IMR-90 (cell line): ENCODE results near the gene ZBTB38. TPM values are rescaled to one million over a fixed set of nuclear protein-coding genes. Genes with fewer than 3 reads are reported as not detected.

Experiments
- ATAC-seq: fragments of 200-7000 bp; cut with Tn5 transposase; 2 replicates; pipeline ENCODE4 v1.9.1; 2020; ENCODE audit warnings: low read depth, mild to moderate bottlenecking, moderate library complexity
- BruUV-seq: library from RNA; stranded (reverse); fragments of 400-500 nt; replicated peaks from 2 replicates; lab custom pipeline; 2021; lab: Mats Ljungman, UMichigan
- CTCF ChIA-PET: fragments of 300-600 bp; formaldehyde crosslinking; extraction: SDS; loops from one replicate; lab custom pipeline; 2021; ENCODE audit warnings: antibody characterized with exemption; lab: Yijun Ruan, JAX
- POLR2A ChIA-PET: fragments of 300-600 bp; sonication (Branson Sonifier 250); formaldehyde crosslinking; loops from one replicate; lab custom pipeline; 2022; ENCODE audit warnings: antibody characterized with exemption; ENCODE audit not compliant: unreplicated experiment; lab: Charles Lee
- DNase-seq: peaks from one replicate; pipeline ENCODE4 v3.0.0; 2013
- H2AFZ ChIP-seq: replicated peaks from 2 replicates; pipeline ENCODE3; 2013; ENCODE audit warnings: low read length, mild to moderate bottlenecking; ENCODE audit not compliant: poor library complexity
- H2AK5ac ChIP-seq: 2 replicates; pipeline ENCODE4 v1.6.1; 2013; ENCODE audit warnings: low read depth, low read length, inconsistent platforms
- H2AK9ac ChIP-seq: replicated peaks from 2 replicates; pipeline ENCODE3; 2013; ENCODE audit warnings: mild to moderate bottlenecking, low read depth, low read length, moderate library complexity; ENCODE audit not compliant: poor library complexity
- H2BK120ac ChIP-seq: 2 replicates; pipeline ENCODE4 v1.6.1; 2013; ENCODE audit warnings: low read depth, low read length, inconsistent platforms
- H2BK15ac ChIP-seq: 3 replicates; pipeline ENCODE4 v1.6.1; 2013; ENCODE audit warnings: low read depth, low read length, inconsistent platforms
- H2BK20ac ChIP-seq: 2 replicates; pipeline ENCODE4 v1.6.1; 2013; ENCODE audit warnings: low read depth, mild to moderate bottlenecking, inconsistent platforms, low read length, moderate library complexity
- H2BK5ac ChIP-seq: 2 replicates; pipeline ENCODE4 v1.6.1; 2013; ENCODE audit warnings: mild to moderate bottlenecking, low read depth, low read length, inconsistent platforms; ENCODE audit not compliant: poor library complexity, severe bottlenecking
- H3K14ac ChIP-seq: replicated peaks from 2 replicates; pipeline ENCODE4 v1.6.1; 2013; ENCODE audit warnings: low read depth, low read length, inconsistent platforms
- H3K18ac ChIP-seq: 2 replicates; pipeline ENCODE4 v1.6.1; 2013; ENCODE audit warnings: low read depth, low read length, control low read depth
- H3K23ac ChIP-seq: 2 replicates; pipeline ENCODE4 v1.6.1; 2013; ENCODE audit warnings: low read depth, low read length, inconsistent platforms
- H3K27ac ChIP-seq: 2 replicates; pipeline ENCODE4 v1.5.1; 2013; ENCODE audit warnings: mild to moderate bottlenecking, control low read depth, low read length; ENCODE audit not compliant: insufficient read depth
- H3K27me3 ChIP-seq: 2 replicates; pipeline ENCODE4 v1.6.1; 2013; ENCODE audit warnings: low read length; ENCODE audit not compliant: control insufficient read depth, insufficient read depth
- H3K36me3 ChIP-seq: 2 replicates; pipeline ENCODE4 v1.6.1; 2013; ENCODE audit warnings: low read length, mixed read lengths; ENCODE audit not compliant: control insufficient read depth, insufficient read depth
- H3K4ac ChIP-seq: 2 replicates; pipeline ENCODE4 v1.6.1; 2013; ENCODE audit warnings: low read depth, low read length, inconsistent platforms
- H3K4me1 ChIP-seq: 2 replicates; pipeline ENCODE4 v1.6.1; 2013; ENCODE audit warnings: low read length, mixed read lengths; ENCODE audit not compliant: control insufficient read depth, insufficient read depth
- H3K4me2 ChIP-seq: 2 replicates; pipeline ENCODE4 v1.6.1; 2013; ENCODE audit warnings: low read depth, mild to moderate bottlenecking, control low read depth, low read length, moderate library complexity
- H3K4me3 ChIP-seq: 2 replicates; pipeline ENCODE4 v1.5.1; 2013; ENCODE audit warnings: low read depth, mild to moderate bottlenecking, control low read depth, low read length, moderate library complexity; ENCODE audit not compliant: insufficient read depth
- H3K56ac ChIP-seq: 2 replicates; pipeline ENCODE4 v1.6.1; 2013; ENCODE audit warnings: low read length, inconsistent platforms; ENCODE audit not compliant: insufficient read depth; ENCODE audit errors: extremely low read depth
- H3K79me1 ChIP-seq, 2 experiments: 2 replicates each; pipeline ENCODE4 v1.6.1; 2013; ENCODE audit warnings: low read length in 2 of 2, inconsistent platforms in 1 of 2, low read depth in 1 of 2
- H3K9ac ChIP-seq: 2 replicates; pipeline ENCODE4 v1.6.1; 2013; ENCODE audit warnings: low read depth, low read length, control low read depth
- H3K9me1 ChIP-seq: 2 replicates; pipeline ENCODE4 v1.6.1; 2013; ENCODE audit warnings: low read length, inconsistent platforms; ENCODE audit not compliant: insufficient read depth
- H3K9me3 ChIP-seq: 2 replicates; pipeline ENCODE4 v1.6.1; 2013; ENCODE audit warnings: low read length; ENCODE audit not compliant: control insufficient read depth, insufficient read depth
- H4K20me1 ChIP-seq: 2 replicates; pipeline ENCODE4 v1.6.1; 2013; ENCODE audit warnings: low read length, inconsistent platforms; ENCODE audit not compliant: insufficient read depth
- H4K5ac ChIP-seq: 2 replicates; pipeline ENCODE4 v1.6.1; 2013; ENCODE audit warnings: mild to moderate bottlenecking, low read depth, low read length, control low read depth
- H4K8ac ChIP-seq, 2 experiments: 2 replicates each; pipeline ENCODE4 v1.6.1; 2013; ENCODE audit warnings: low read depth in 2 of 2, low read length in 2 of 2, control low read depth in 1 of 2, inconsistent platforms in 1 of 2
- H4K91ac ChIP-seq: 2 replicates; pipeline ENCODE4 v1.6.1; 2013; ENCODE audit warnings: low read depth, low read length, inconsistent platforms; ENCODE audit not compliant: insufficient read depth
- CEBPB ChIP-seq: IDR thresholded peaks from 2 replicates; pipeline ENCODE4 v1.6.1; 2012; ENCODE audit warnings: low read depth, low read length, improper control_type of control experiment
- MAFK ChIP-seq: IDR thresholded peaks from 2 replicates; pipeline ENCODE4 v1.6.1; 2012; ENCODE audit warnings: low read depth, low read length, improper control_type of control experiment
- POLR2A ChIP-seq: IDR thresholded peaks from 2 replicates; pipeline ENCODE4 v1.6.1; 2012; ENCODE audit warnings: mild to moderate bottlenecking, low read depth, low read length
- WGBS, 2 experiments: methylation state at CpG; one replicate each; pipeline versions ENCODE4 v1.1.5 to v1.1.7; 2013; ENCODE audit warnings: missing lambda C conversion rate in 2 of 2; ENCODE audit not compliant: insufficient read length in 1 of 2; ENCODE audit errors: extremely low coverage in 2 of 2; 5-methylcytosine and 5-hydroxymethylcytosine counted together
- dilution Hi-C: fragments of 300-500 bp; cut with HindIII; formaldehyde crosslinking; loops from one replicate; pipeline ENCODE4 v1.14.3; 2018; ENCODE audit warnings: low sequenced_read_pairs; ENCODE audit not compliant: unreplicated experiment
- in situ Hi-C: fragments of 300-500 bp; cut with MboI; formaldehyde crosslinking; loops from 3 replicates; pipeline ENCODE4 v1.14.3; 2019; ENCODE audit warnings: low sequenced_read_pairs, inconsistent platforms, mixed read lengths
- intact Hi-C: fragments of 100-400 bp; cut with micrococcal nuclease; formaldehyde crosslinking; loops from 2 replicates; pipeline ENCODE4 v1.10.0; 2022
- polyA plus RNA-seq, 3 experiments: library from polyadenylated mRNA; depleted of rRNA; stranded (reverse); fragments of >200 nt; gene quantifications; 2 replicates each; pipeline ENCODE4 v1.2.3, GENCODE V29; 2012; ENCODE audit warnings: low replicate concordance in 1 of 3
- total RNA-seq: library from RNA; depleted of rRNA; stranded (reverse); fragments of >200 nt; gene quantifications from 2 replicates; pipeline ENCODE4 v1.2.3, GENCODE V29; 2012

Gene ZBTB38
- total and polyA plus RNA-seq, 2 of the 4 experiments (the other 2 are of a cell fraction): 44.9 to 274 TPM

- intact Hi-C loops (no loop called here), dilution Hi-C loops (no loop called here), in situ Hi-C loops (no loop called here)
- Histone ChIP-seq H3K14ac (peak overlapping the region; percentile 99), H2AK5ac (peak overlapping the region; percentile 98; the same call in 1 of the 2 replicates), H3K9me3 (no peaks in the 10 kb centered on the region), H3K23ac (peak overlapping the region; percentile 99), H4K5ac (peak overlapping the region; percentile 100), H3K4me1 (peaks cover 47% of the 10 kb centered on the region), H3K4me2 (no peak overlapping the region; the same call in none of the 2 replicates), H3K9ac (peak overlapping the region; percentile 71), H2BK15ac (peak overlapping the region; percentile 99; the same call in 2 of the 3 replicates), H2BK5ac (peak overlapping the region; percentile 99), H3K27me3 (no peaks in the 10 kb centered on the region), H3K79me1 (peaks cover 49 to 68% of the 10 kb centered on the region in 2 experiments), H3K18ac (peak overlapping the region; percentile 100), H2BK120ac (peak overlapping the region; percentile 98), H3K4me3 (no peak overlapping the region), H3K56ac (peak overlapping the region; percentile 97), H4K20me1 (no peaks in the 10 kb centered on the region), H4K8ac (peak overlapping the region; percentile 99), H3K4ac (peak overlapping the region; percentile 99), H3K9me1 (peaks cover 19% of the 10 kb centered on the region), H4K91ac (peak overlapping the region; percentile 99), H2BK20ac (peak overlapping the region; percentile 99; the same call in 1 of the 2 replicates), H3K36me3 (peaks cover 35% of the 10 kb centered on the region), H3K27ac (peak overlapping the region; percentile 100), H2AFZ (no peak overlapping the region), H2AK9ac (no peak overlapping the region)
- ATAC-seq (peak; percentile 3; the same call in 1 of the 2 replicates), DNase-seq (peak; percentile 82)
- POLR2A ChIA-PET: interaction anchor here (0.7 to 0.9 kb wide), 2 partner anchors 8 to 44 kb away, joined by 3 read pairs; no protein-coding TSS in a partner anchor
- no peak for TF ChIP-seq MAFK
- peak; percentile 43; the same call in 1 of the 2 replicates for TF ChIP-seq CEBPB
- 0 out of 2 replicates have a peak, but pooled peaks have one; percentile 16 for TF ChIP-seq POLR2A
- CTCF ChIA-PET: interaction anchor here (1.0 to 1.5 kb wide), 3 partner anchors 15 to 39 kb away, joined by 3 to 4 read pairs (median 4); no protein-coding TSS in a partner anchor
- no CpG with 5 or more reads among the region's 3 CpGs for WGBS, 2 experiments
- no TSS peak for BruUV-seq
Observed at GRCh38 chr3:141405025-141405424, 36.7 kb downstream of the ZBTB38 start.
